Forelimb muscle (tissue), 1 donor: ENCODE data around the gene MCRS1. TPM values are rescaled to one million over a fixed set of nuclear protein-coding genes. Genes with fewer than 3 reads are reported as not detected.
"Not testable (repeated sequence)": the region's sequence is repeated elsewhere in the genome, so short reads cannot be mapped to it uniquely, and the experiment has no call there.

Source experiments
- DNase-seq: peaks from one replicate; pipeline ENCODE4 v3.0.0-alpha.2; 2013; ENCODE audit warnings: low read depth
- polyA plus RNA-seq: library from polyadenylated mRNA; unstranded; fragments of 120-200 nt; gene quantifications from one replicate; pipeline ENCODE4 v1.2.1, GENCODE V29; 2013; ENCODE audit not compliant: insufficient read length

The MCRS1 gene
- polyA plus RNA-seq, 1 donor = 57.4 TPM

DNA sequence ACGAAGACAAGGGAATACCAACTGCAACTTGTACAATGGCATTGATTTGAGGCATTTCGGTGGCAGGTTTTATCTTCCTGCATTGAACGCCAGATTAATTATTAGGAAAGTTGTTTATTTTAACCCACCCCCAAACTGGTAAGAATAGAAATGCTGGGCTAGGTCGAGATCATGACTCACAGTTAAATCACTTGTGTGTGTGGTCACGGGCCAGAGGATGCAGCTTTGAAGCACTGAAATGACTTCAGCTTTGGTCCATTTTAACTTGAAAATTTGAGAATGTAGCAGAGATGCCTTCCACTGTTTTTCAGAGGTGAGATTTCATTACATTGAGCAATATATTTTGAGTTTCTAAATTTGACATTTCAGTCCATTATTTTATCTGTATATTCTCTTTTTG is 52.7 kb downstream of the MCRS1 start:
- no peak for DNase-seq

DNA sequence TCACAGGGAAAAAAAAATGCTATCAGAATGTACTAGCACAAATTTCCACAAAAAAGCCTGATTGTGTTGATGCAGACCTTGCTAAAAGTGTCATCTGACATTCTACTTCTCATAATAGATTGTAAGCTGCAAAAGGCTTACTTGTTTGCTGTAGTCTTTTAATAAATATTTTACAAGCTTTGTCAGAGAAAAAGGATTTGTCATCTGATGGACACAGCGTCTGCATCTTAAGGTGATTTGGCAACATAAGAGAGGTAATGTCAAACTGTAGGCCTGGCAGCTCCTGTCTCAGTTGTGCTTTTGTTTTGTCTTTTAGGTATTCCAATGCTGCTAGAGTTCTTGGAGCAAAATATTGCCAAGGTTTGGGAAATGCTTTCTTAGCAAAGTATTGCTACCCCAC is 55.4 kb downstream of the MCRS1 start:
- no peak for DNase-seq

DNA sequence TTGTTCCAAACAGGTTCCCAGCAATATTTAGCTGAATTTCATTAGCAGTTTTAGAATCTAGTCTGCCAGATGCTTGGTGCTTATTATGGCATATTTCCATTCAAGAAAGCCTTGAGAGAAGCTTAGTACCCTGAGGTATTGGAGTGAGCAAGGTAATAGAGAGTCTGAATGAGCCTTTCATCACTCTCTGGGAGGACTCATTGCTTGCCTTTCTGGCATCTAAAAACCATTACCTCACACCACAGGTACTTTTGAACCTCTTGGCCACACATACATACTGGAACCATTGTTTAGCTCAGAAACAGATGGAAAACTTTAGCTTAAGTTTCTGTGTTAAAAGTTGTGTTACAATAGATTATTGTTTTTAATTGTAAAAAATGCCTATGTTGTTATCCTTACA is 56.5 kb downstream of the MCRS1 start:
- DNase-seq = no peak

DNA sequence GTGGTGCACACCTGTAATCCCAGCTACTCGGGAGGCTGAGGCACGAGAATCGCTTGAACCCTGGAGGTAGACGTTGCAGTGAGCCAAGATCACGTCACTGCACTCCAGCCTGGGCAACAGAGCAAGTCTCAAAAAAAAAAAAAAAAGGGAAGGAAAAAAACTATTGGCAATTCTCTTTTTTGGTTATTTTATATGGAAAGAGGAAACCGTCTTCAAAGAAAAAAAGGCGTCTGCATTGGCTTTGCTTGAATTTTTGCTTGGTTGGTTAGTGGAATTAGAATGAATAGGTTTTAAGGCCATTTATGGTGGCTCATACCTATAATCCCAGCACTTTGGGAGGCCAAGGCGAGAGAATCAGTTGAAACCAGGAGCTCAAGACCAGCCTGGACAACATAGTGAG is 58.3 kb downstream of the MCRS1 start:
- DNase-seq = not testable (repeated sequence)

Other genes with a start within 250 kb of the MCRS1 start
- gene TROAP, start 244.9 kb downstream of the MCRS1 start, polyA plus RNA-seq = 11.4 TPM
- gene C1QL4, start 231.0 kb downstream of the MCRS1 start, polyA plus RNA-seq = 0.06 TPM
- 0.09 TPM for gene DNAJC22, start 221.3 kb downstream of the MCRS1 start, polyA plus RNA-seq
- 29.4 TPM for gene SPATS2, start 200.7 kb downstream of the MCRS1 start, polyA plus RNA-seq
- 1.7 TPM for gene KCNH3, start 29.1 kb downstream of the MCRS1 start, polyA plus RNA-seq
- 1.8 TPM for gene FAM186B, start 37.5 kb upstream of the MCRS1 start, polyA plus RNA-seq
- gene PRPF40B, start 55.4 kb upstream of the MCRS1 start, polyA plus RNA-seq = 13.6 TPM
- gene FMNL3, start 139.3 kb upstream of the MCRS1 start, polyA plus RNA-seq = 22.2 TPM
- gene TMBIM6, start 173.4 kb upstream of the MCRS1 start, polyA plus RNA-seq = 241 TPM